Measurements from ENCODE around the gene GPC3. TPM values are rescaled to one million over a fixed set of nuclear protein-coding genes. Genes with fewer than 3 reads are reported as not detected.

Gene GPC3
- total and polyA plus RNA-seq, 2 donors, result 22.1 to 192 TPM

GRCh38 chrX:133608406-133608805 lies 377.0 kb downstream of the GPC3 start:
- no peak overlapping the region for H3K27ac ChIP-seq (ENCODE audit: low read depth)
- H3K4me3 ChIP-seq (ENCODE audit: low read depth, low read length), result no peak overlapping the region
- H3K36me3 ChIP-seq (ENCODE audit: insufficient read depth), result no peaks in the 10 kb centered on the region
- 77% methylated on average over 2 of the region's 2 CpGs for WGBS
- no peak for DNase-seq (ENCODE audit: extremely low spot score)
- H3K4me1 ChIP-seq (ENCODE audit: insufficient read depth), result no peaks in the 10 kb centered on the region

GRCh38 chrX:133607419-133608348 lies 377.7 kb downstream of the GPC3 start:
- Histone ChIP-seq H3K4me1 (ENCODE audit: insufficient read depth) (no peaks in the 10 kb centered on the region), H3K4me3 (ENCODE audit: low read depth, low read length) (no peak overlapping the region), H3K36me3 (ENCODE audit: insufficient read depth) (no peaks in the 10 kb centered on the region), H3K27ac (ENCODE audit: low read depth) (no peak overlapping the region)
- DNase-seq (ENCODE audit: extremely low spot score), result no peak
- 77% methylated on average over 5 of the region's 5 CpGs for WGBS

DNA sequence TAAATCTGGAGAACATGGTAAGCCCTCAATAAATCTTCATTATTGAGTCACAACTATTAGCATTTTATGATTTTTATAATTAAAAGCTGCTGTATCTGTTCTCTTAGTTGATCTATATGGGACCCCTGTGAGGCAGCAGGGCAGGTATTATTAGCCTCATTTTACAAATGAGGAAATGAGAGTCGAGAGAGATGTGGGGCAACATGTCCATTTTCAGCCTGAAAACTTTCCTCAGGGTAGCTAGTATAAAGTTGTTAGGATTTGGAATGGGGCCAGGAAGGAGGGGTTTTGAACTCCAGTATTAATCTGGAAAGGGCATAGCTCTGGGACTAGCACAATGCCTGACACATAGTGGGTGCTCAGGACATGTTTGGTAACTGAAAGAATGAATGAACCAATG lies 378.4 kb downstream of the GPC3 start:
- Histone ChIP-seq H3K36me3 (ENCODE audit: insufficient read depth) (no peaks in the 10 kb centered on the region), H3K4me1 (ENCODE audit: insufficient read depth) (no peaks in the 10 kb centered on the region), H3K27ac (ENCODE audit: low read depth) (no peak overlapping the region), H3K4me3 (ENCODE audit: low read depth, low read length) (no peak overlapping the region)
- no peak for DNase-seq (ENCODE audit: extremely low spot score)
- 95% methylated on average over 1 of the region's 1 CpG for WGBS

GRCh38 chrX:133604801-133605200 lies 380.6 kb downstream of the GPC3 start:
- Histone ChIP-seq H3K4me1 (ENCODE audit: insufficient read depth) (no peaks in the 10 kb centered on the region), H3K4me3 (ENCODE audit: low read depth, low read length) (no peak overlapping the region), H3K36me3 (ENCODE audit: insufficient read depth) (no peaks in the 10 kb centered on the region), H3K27ac (ENCODE audit: low read depth) (no peak overlapping the region)
- 54% methylated on average over 7 of the region's 7 CpGs for WGBS
- no peak for DNase-seq (ENCODE audit: extremely low spot score)

- DNase-seq (ENCODE audit: extremely low spot score), result no peak
- no peak overlapping the region for H3K27ac ChIP-seq (ENCODE audit: low read depth)
- WGBS, result 95% methylated on average over 4 of the region's 4 CpGs
- H3K36me3 ChIP-seq (ENCODE audit: insufficient read depth), result no peaks in the 10 kb centered on the region
- no peaks in the 10 kb centered on the region for H3K4me1 ChIP-seq (ENCODE audit: insufficient read depth)
- no peak overlapping the region for H3K4me3 ChIP-seq (ENCODE audit: low read depth, low read length)
Observed at GRCh38 chrX:133602881-133603280, 382.5 kb downstream of the GPC3 start.

GRCh38 chrX:133601116-133601515 lies 384.3 kb downstream of the GPC3 start:
- DNase-seq (ENCODE audit: extremely low spot score), result no peak
- no peaks in the 10 kb centered on the region for H3K4me1 ChIP-seq (ENCODE audit: insufficient read depth)
- WGBS, result 91% methylated on average over 4 of the region's 4 CpGs
- no peak overlapping the region for H3K27ac ChIP-seq (ENCODE audit: low read depth)
- no peaks in the 10 kb centered on the region for H3K36me3 ChIP-seq (ENCODE audit: insufficient read depth)
- no peak overlapping the region for H3K4me3 ChIP-seq (ENCODE audit: low read depth, low read length)

- no peak for DNase-seq (ENCODE audit: extremely low spot score)
- no peaks in the 10 kb centered on the region for H3K4me1 ChIP-seq (ENCODE audit: insufficient read depth)
- WGBS, result 90% methylated on average over 1 of the region's 1 CpG
Observed at GRCh38 chrX:133600536-133600935, 384.9 kb downstream of the GPC3 start.

GRCh38 chrX:133598601-133599335 lies 386.6 kb downstream of the GPC3 start:
- WGBS, result 74% methylated on average over 2 of the region's 2 CpGs
- Histone ChIP-seq H3K4me1 (ENCODE audit: insufficient read depth) (no peaks in the 10 kb centered on the region), H3K36me3 (ENCODE audit: insufficient read depth) (no peaks in the 10 kb centered on the region), H3K27ac (ENCODE audit: low read depth) (no peak overlapping the region), H3K4me3 (ENCODE audit: low read depth, low read length) (no peak overlapping the region)
- DNase-seq (ENCODE audit: extremely low spot score), result no peak

More at GRCh38 chrX:133600536-133600935, 384.9 kb downstream of the GPC3 start:
- Histone ChIP-seq H3K4me3 (ENCODE audit: low read depth, low read length) (no peak overlapping the region), H3K36me3 (ENCODE audit: insufficient read depth) (no peaks in the 10 kb centered on the region), H3K27ac (ENCODE audit: low read depth) (no peak overlapping the region)

- WGBS, result 93% methylated on average over 3 of the region's 3 CpGs
- Histone ChIP-seq H3K27ac (ENCODE audit: low read depth) (no peak overlapping the region), H3K4me1 (ENCODE audit: insufficient read depth) (no peaks in the 10 kb centered on the region), H3K36me3 (ENCODE audit: insufficient read depth) (no peaks in the 10 kb centered on the region), H3K4me3 (ENCODE audit: low read depth, low read length) (no peak overlapping the region)
- no peak for DNase-seq (ENCODE audit: extremely low spot score)
Observed at GRCh38 chrX:133594156-133594555, 391.2 kb downstream of the GPC3 start.

GRCh38 chrX:133593531-133593930 lies 391.9 kb downstream of the GPC3 start:
- Histone ChIP-seq H3K36me3 (ENCODE audit: insufficient read depth) (no peaks in the 10 kb centered on the region), H3K4me3 (ENCODE audit: low read depth, low read length) (no peak overlapping the region), H3K4me1 (ENCODE audit: insufficient read depth) (no peaks in the 10 kb centered on the region), H3K27ac (ENCODE audit: low read depth) (no peak overlapping the region)
- WGBS, result 98% methylated on average over 5 of the region's 5 CpGs
- no peak for DNase-seq (ENCODE audit: extremely low spot score)

GRCh38 chrX:133590703-133591505 lies 394.5 kb downstream of the GPC3 start:
- Histone ChIP-seq H3K36me3 (ENCODE audit: insufficient read depth) (no peaks in the 10 kb centered on the region), H3K4me3 (ENCODE audit: low read depth, low read length) (no peak overlapping the region), H3K27ac (ENCODE audit: low read depth) (no peak overlapping the region), H3K4me1 (ENCODE audit: insufficient read depth) (no peaks in the 10 kb centered on the region)
- 90% methylated on average over 7 of the region's 7 CpGs for WGBS
- DNase-seq (ENCODE audit: extremely low spot score), result no peak

- Histone ChIP-seq H3K4me3 (ENCODE audit: low read depth, low read length) (no peak overlapping the region), H3K4me1 (ENCODE audit: insufficient read depth) (no peaks in the 10 kb centered on the region), H3K27ac (ENCODE audit: low read depth) (no peak overlapping the region), H3K36me3 (ENCODE audit: insufficient read depth) (no peaks in the 10 kb centered on the region)
- no peak for DNase-seq (ENCODE audit: extremely low spot score)
- WGBS, result 97% methylated on average over 1 of the region's 1 CpG
Observed at GRCh38 chrX:133588827-133589226, 396.6 kb downstream of the GPC3 start.

GRCh38 chrX:133587818-133588217 lies 397.6 kb downstream of the GPC3 start:
- WGBS, result 94% methylated on average over 4 of the region's 4 CpGs
- no peak overlapping the region for H3K27ac ChIP-seq (ENCODE audit: low read depth)
- H3K4me1 ChIP-seq (ENCODE audit: insufficient read depth), result no peaks in the 10 kb centered on the region
- H3K4me3 ChIP-seq (ENCODE audit: low read depth, low read length), result no peak overlapping the region
- DNase-seq (ENCODE audit: extremely low spot score), result no peak
- no peaks in the 10 kb centered on the region for H3K36me3 ChIP-seq (ENCODE audit: insufficient read depth)
